ENCODE measurements around the gene RARA.

DNA sequence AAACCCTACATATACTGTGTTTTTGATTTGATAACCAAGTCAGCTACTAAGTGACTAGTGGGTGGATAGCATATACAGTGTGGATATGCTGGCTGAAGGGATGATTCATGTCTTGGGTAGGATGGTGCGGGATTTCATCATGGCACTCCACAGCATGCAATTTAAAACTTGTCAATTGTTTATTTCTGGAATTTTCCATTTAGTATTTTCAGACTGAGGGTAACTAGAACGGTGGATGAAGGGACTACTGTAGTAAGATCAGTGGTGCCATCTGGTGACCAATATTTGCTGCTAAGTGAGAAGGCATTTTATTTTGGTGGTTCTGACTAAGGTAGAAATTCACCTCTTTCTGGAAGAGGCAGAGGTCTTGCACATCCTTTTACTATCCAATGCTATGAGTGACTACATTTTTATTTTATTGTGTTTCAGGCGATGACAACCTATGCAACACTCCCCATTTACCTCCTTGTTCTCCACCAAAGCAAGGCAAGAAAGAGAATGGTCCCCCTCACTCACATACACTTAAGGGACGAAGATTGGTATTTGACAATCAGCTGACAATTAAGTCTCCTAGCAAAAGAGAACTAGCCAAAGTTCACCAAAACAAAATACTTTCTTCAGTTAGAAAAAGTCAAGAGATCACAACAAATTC is 18.2 kb upstream of the RARA start:
- TF ChIP-seq POLR2AphosphoS5 (IDR thresholded peaks at IDR 0.05; ENCODE audit: low read depth, low read length) (no peak), POLR2A (IDR thresholded peaks at IDR 0.05; ENCODE audit: low read depth, low read length) (no peak)
